Ovary (tissue), 3 donors: ENCODE data around the gene COL11A2.

Experiments used
- POLR2A ChIP-seq: fragments of 450-650 bp; IDR thresholded peaks from one replicate; pipeline ENCODE4 v1.6.1; 2017; ENCODE audit warnings: antibody characterized with exemption, mild to moderate bottlenecking, moderate library complexity
- TF ChIP-seq, protein P1 (sequence below), 3 donors: fragments of 450-650 bp in 2 of 3; fragments of 200-600 bp in 1 of 3; IDR thresholded peaks; one replicate each; pipeline versions ENCODE4 v1.5.1 to v1.8.0; 2016 to 2022; ENCODE audit warnings: antibody characterized with exemption in 3 of 3, mild to moderate bottlenecking in 1 of 3
- donor health status: DM: no; HTN: no; CAD: no.

DNA sequence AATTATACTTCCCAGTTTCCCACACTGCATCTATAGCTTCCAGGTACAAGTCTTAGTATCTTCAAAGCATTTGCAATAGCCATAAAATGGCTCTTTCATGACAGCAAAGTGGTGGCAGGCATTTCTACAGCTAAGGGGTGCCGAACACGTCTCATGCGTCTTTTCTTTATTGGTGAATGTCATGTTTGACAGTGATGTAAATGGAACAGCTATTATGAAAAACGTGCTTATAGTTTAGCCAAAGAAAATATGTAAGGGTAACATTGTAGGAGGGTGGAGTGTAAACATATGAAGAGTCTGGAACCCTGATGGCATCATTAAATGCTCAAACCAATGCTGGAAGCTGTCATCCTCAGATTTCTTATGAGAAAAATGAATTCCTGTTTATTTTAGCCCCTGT is 37.9 kb downstream of the COL11A2 start:
- TF ChIP-seq, protein P1, sequence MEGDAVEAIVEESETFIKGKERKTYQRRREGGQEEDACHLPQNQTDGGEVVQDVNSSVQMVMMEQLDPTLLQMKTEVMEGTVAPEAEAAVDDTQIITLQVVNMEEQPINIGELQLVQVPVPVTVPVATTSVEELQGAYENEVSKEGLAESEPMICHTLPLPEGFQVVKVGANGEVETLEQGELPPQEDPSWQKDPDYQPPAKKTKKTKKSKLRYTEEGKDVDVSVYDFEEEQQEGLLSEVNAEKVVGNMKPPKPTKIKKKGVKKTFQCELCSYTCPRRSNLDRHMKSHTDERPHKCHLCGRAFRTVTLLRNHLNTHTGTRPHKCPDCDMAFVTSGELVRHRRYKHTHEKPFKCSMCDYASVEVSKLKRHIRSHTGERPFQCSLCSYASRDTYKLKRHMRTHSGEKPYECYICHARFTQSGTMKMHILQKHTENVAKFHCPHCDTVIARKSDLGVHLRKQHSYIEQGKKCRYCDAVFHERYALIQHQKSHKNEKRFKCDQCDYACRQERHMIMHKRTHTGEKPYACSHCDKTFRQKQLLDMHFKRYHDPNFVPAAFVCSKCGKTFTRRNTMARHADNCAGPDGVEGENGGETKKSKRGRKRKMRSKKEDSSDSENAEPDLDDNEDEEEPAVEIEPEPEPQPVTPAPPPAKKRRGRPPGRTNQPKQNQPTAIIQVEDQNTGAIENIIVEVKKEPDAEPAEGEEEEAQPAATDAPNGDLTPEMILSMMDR (IDR thresholded peaks at IDR 0.05), result no peak
- no peak for TF ChIP-seq POLR2A
